K562 (cell line): ENCODE measurements around the gene RAB24. TPM values are rescaled to one million over a fixed set of nuclear protein-coding genes. Genes with fewer than 3 reads are reported as not detected.
A peak's percentile ranks its signal among the peaks of the same experiment; 100 is the strongest.

ENCODE experiments used
- CBX5 ChIP-seq: IDR thresholded peaks from 2 replicates; pipeline ENCODE4 v1.6.1; 2014; ENCODE audit warnings: low read depth, borderline replicate concordance
- CEBPZ ChIP-seq: fragments of 150-350 bp; IDR thresholded peaks from 2 replicates; pipeline ENCODE4 v1.6.1; 2014; ENCODE audit warnings: low read depth, mild to moderate bottlenecking, low read length, borderline replicate concordance
- CLOCK ChIP-seq: fragments of 250-450 bp; sonication (Bioruptor Pico); IDR thresholded peaks from 2 replicates; pipeline ENCODE4 v1.4.0; 2020; ENCODE audit warnings: mild to moderate bottlenecking, moderate library complexity, borderline replicate concordance
- CREM ChIP-seq: IDR thresholded peaks from 2 replicates; pipeline ENCODE4 v1.6.1; 2014; ENCODE audit warnings: antibody characterized with exemption, low read depth
- DNMT1 ChIP-seq: fragments of 450-650 bp; IDR thresholded peaks from 2 replicates; pipeline ENCODE4 v1.6.1; 2016; ENCODE audit warnings: antibody characterized with exemption, mild to moderate bottlenecking
- ESRRA ChIP-seq: fragments of 450-650 bp; IDR thresholded peaks from 2 replicates; pipeline ENCODE4 v1.6.1; 2014; ENCODE audit warnings: low read depth, mild to moderate bottlenecking, moderate library complexity, borderline replicate concordance
- ETS2 ChIP-seq: IDR thresholded peaks from 2 replicates; pipeline ENCODE4 v1.6.1; 2016; ENCODE audit warnings: borderline replicate concordance, missing genetic modification characterization, mild to moderate bottlenecking, moderate library complexity, missing compliant biosample characterization; ENCODE audit not compliant: poor library complexity, severe bottlenecking
- HMGN3 ChIP-seq: IDR thresholded peaks from 2 replicates; pipeline ENCODE4 v1.6.1; 2011; ENCODE audit warnings: borderline replicate concordance, low read depth, mild to moderate bottlenecking, mixed read lengths, low read length; ENCODE audit not compliant: insufficient read length; ENCODE audit errors: extremely low read depth
- HNRNPL ChIP-seq: fragments of 200-400 bp; formaldehyde crosslinking; IDR thresholded peaks from 2 replicates; pipeline ENCODE4 v1.6.1; 2017; ENCODE audit warnings: low read depth, mild to moderate bottlenecking, low read length
- PKNOX1 ChIP-seq: fragments of 450-650 bp; IDR thresholded peaks from 2 replicates; pipeline ENCODE4 v1.6.1; 2016
- SAFB ChIP-seq: fragments of 200-400 bp; formaldehyde crosslinking; IDR thresholded peaks from 2 replicates; pipeline ENCODE4 v1.6.1; 2017; ENCODE audit warnings: low read depth, low read length, borderline replicate concordance
- ZNF407 ChIP-seq: fragments of 450-650 bp; IDR thresholded peaks from 2 replicates; pipeline ENCODE4 v1.6.1; 2016; ENCODE audit warnings: low read depth
- polyA plus RNA-seq, 8 experiments: library from polyadenylated mRNA; depleted of rRNA in 4 of 8; stranded (reverse) in 5 of 8; unstranded in 3 of 8; fragments of >200 nt; fragmentation: Nextera tagmentation in 2 of 8; fragmentation: Illumina TruSeq in 1 of 8; extraction: Ambion mirVana in 2 of 8; extraction: Trizol in 1 of 8; gene quantifications; 2 replicates each; pipeline versions ENCODE4 v1.2.1 to v1.2.3, GENCODE V29; 2011 to 2014; ENCODE audit warnings: inconsistent platforms in 1 of 8, missing spikeins in 1 of 8
- total RNA-seq, 7 experiments: library from RNA; depleted of rRNA in 6 of 7; stranded (reverse); fragments of >200 nt in 6 of 7; fragmentation: Illumina TruSeq in 2 of 7; extraction: Trizol in 2 of 7; gene quantifications; 2 replicates each; pipeline versions ENCODE4 v1.2.1 to v1.2.3, GENCODE V29; 2011 to 2021; ENCODE audit warnings: low replicate concordance in 1 of 7

Gene RAB24
- total and polyA plus RNA-seq, 9 of the 15 experiments (the other 6 are each of a cell fraction or from before 2014, with no cell fraction given), result 13.9 to 107 (median 34.8) TPM

- TF ChIP-seq ZNF407, result 0 out of 2 replicates have a peak, but pooled peaks have one; percentile 10
- no peak for TF ChIP-seq CBX5
- no peak for TF ChIP-seq ESRRA
- TF ChIP-seq CREM, result no peak
- no peak for TF ChIP-seq HNRNPL
- 0 out of 2 replicates have a peak, but pooled peaks have one; percentile 18 for TF ChIP-seq PKNOX1
- no peak for TF ChIP-seq CLOCK (CRISPR knock-in tag)
- TF ChIP-seq CEBPZ, result no peak
- no peak for TF ChIP-seq HMGN3
- no peak for TF ChIP-seq DNMT1
- no peak for TF ChIP-seq SAFB
- no peak for TF ChIP-seq ETS2 (tag)
Measured at GRCh38 chr5:177312649-177313181, 9.2 kb upstream of the RAB24 start (continued).
